ENCODE measurements around the gene AVEN.

The AVEN gene

DNA sequence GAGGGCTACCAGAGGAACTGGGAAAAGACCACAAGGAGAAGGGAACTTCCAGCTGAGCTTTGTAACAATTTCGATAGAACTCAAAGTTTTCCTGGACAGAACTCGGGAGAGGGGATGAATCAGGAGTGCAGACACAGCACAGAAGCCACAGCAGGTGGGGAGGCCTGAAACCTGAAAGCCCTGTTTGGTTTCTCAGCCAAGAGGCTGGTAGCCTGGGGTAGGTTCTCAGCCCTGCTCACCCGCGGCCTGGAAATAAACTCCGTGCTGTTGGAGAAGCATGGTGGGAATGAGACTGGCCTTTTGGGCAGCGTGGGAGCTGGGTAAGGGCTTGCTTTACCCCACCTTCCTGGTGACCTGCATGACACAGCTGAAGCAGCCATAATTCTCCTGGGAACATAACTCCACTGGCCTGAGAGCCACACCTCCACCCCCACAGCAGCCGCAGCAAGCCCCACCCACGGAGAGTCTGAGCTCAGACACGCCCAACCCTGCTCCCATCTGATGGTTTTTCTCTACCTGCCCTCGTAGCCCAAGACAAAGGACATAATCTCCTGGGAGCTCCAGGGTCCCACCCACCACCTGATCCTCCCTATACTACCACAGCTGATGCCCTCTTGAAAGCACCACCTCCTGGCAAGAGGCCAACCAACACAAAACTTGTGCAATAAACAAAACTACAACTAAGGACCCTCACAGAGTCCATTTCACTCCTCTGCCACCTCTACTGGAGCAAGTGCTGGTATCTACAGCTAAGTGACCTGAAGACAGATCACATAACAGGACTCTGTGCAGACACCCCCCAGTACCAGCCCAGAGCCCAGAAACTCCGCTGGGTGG, 123.2 kb downstream of the AVEN start:
- DNase-seq (ENCODE audit: low read depth in 2 of 2): no peak

DNA sequence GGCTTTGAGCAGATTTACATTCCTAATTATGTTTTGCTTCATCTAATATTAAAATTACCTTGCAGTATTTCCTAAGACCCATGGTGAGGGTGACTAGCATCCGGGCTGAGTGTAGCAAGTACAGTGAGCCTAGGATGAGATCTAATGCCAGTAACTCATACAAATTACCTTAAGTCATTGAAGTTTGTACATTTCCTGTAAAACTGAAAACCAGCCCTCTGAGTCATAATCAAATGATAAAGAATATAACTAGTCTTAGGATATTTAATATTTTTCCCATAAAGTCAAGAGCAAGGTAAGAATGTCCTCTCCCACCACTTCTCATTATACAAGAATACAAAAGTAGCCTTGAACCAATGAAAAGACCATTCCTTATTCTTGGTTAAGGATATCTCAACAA, 125.5 kb downstream of the AVEN start:
- no peak for DNase-seq (ENCODE audit: low read depth in 2 of 2)

DNA sequence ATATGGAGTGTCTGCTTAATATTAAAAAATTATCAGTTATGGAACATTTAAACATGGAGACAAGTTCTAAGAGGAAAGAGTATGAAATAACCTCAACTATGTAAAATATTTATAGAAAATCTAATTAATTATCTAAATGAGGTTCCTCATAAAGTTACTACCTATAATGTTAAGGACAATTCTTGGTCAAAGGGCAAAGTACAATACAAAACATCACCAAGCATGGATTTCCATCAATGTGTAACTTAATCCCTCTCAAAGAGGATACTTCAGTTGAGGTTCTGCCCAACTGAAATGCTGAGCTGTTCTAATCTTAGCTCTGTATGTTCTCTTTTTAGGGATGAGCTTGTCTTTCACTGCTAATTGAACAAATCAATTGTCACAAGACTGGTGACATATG, 126.7 kb downstream of the AVEN start:
- DNase-seq (ENCODE audit: low read depth in 2 of 2): no peak

DNA sequence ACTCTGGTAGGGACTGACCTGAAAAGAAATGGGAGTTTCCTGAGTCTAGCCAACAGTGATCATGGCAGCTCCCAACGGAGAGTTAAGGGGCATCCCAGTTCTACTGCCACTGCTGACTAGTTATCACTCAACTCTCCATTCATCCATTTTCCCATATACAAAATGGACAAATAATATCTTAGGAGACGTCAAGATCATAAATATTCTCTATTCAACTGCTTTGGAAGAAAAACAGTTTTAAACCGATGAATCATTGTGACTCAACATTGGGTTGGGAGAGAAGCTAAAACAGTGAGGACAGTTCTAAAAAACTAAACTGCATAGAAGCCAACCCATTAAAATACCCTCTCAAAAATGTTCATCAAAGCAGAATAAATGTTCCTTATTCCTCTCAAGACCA, 128.3 kb downstream of the AVEN start:
- no peak for DNase-seq (ENCODE audit: low read depth in 2 of 2)

DNA sequence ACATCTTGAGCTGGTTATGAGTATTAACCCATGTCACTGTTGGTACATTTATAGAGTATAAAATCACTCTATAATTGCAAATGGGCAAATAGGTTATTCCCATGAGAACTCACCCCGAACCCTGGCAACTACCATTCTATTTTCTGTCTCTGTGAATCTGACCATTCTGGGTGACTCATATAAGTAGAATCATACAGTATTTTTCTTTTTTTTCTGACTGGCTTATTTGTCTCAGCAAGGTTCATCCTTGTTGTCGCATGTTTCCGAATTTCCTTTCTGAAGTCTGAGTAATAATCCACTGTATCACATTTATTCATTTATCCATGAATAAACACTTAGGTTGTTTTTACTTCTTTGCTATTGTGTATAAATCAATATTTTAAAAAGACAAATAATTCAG, 130.6 kb downstream of the AVEN start:
- no peak for DNase-seq (ENCODE audit: low read depth in 2 of 2)

DNA sequence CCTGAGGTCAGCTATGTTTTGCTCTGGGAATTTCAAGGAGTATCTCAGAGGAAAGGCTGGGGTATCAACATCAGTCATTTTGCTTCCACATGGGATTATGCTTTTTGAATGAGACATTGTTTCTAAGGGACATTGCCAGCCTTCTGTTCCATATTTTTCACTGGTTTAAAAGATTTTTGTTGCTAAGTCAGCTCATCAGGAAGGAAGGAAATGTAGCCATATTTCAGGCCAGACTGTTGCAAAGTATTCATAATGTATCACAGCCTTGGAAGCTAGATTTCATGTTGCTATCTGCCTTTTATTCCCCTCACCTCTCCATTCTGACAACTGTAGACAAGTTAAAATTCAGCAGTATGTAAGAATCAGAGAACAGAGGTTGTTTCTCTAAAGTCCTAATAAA, 131.7 kb downstream of the AVEN start:
- DNase-seq (ENCODE audit: low read depth in 2 of 2): no peak

DNA sequence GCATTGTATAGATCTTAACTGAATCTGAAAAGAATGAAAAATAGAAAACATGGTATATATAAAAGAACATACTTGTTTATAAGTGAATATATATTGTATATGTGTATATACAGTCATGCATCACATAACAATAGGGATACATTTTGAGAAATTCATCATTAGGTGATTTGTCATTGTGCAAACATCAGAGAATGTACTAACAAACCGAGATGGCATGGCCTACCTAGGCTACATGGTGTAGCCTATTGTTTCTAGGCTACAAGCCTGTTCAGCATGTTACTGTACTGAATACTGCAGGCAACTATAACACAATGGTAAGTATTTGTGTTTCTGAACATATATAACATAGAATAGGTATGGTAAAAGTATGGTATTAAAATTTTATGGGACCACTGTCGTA, 135.3 kb downstream of the AVEN start:
- DNase-seq (ENCODE audit: low read depth in 2 of 2): no peak

DNA sequence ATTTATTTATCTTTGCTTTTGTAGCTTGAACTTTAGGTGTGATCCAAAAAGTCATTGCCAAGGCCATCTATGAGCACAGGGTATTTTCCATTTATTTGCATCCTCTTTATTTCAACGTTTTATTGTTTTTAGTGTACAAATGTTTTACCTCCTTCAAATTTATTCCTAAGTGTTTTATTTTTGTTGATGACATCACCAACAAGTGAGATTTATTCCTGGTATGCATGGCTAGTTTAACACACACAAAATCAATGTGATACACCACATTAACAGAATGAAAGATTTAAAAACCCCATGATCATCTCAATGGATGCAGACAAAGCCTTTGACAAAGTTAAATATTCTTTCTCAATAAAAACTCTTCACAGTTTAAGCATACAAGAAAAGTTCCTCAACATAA, 137.0 kb downstream of the AVEN start:
- no peak for DNase-seq (ENCODE audit: low read depth in 2 of 2)

DNA sequence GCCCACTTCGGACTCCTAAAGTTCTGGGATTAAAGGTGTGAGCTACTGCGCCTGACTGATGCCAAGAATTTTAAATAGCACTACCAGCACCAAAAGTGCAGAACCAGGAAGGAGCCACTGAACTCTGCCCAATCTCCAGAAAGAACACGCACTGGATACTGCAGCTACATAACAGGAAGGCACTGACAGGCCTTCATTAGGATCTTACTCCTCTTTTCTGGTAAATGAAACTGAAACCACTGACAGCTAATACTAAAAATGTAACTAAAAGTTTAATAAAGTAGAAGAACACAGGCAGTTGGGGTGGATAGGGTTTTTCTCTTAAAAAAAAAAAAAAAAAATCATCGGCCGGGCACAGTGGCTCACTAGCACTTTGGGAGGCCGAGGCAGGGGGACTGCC, 144.8 kb downstream of the AVEN start:
- no peak for DNase-seq (ENCODE audit: low read depth in 2 of 2)

DNA sequence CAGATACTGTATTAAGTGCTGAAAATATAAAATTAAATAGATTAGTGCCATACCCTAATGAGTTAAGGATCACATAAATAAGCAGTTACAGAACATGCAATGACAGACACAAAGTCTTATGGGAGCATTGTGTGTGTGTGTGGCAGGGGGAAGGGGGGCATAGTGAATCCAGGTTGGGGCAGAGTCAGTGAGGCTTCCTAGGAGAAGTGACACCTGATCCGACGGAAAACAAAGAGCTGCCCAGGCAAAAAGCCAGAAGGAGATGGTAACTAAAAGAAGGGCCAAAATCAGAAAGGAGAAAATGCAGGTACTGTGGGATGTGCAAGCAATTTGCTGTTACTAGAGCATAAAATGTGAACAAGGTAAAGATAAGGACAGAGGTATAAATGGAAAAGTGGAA, 150.8 kb downstream of the AVEN start:
- no peak for DNase-seq (ENCODE audit: low read depth in 2 of 2)

DNA sequence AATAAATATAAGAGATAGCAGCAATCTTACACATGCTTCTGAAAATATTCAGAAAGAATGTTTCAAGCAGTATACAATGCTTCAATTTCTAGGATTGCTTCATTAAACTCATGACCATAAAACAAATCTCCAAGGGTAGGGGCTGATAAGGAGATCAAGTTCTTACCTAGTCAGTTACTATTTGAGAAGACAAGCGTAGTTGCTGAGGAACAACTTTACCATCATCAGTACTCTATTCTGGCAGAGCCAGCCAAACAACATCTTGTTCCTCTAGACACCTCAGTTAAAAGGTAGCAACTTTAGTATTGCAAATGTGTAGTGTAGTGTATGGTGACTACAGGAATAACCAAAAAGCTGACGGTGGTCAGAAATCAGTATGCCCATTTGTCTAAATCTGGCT, 156.1 kb downstream of the AVEN start:
- DNase-seq (ENCODE audit: low read depth in 2 of 2): no peak

DNA sequence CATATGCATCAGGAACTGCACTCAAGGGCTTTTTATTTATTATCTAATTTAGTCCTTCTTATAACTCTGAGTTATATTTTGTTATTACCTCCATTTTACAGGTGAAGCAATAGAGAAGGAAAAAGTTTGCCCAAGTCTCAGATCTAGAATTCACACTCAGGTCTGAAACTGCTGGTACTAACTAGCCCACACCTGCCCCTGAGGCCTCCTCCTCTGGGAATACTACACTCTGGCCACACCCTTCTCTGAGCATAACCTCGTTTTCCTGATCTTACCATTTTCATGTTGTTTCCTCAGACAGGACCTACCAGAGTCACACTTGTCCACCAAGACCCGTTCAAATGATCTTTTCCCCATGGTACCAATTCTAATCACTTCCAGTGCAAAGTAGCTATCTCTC, 164.8 kb downstream of the AVEN start:
- DNase-seq (ENCODE audit: low read depth in 2 of 2): no peak

DNA sequence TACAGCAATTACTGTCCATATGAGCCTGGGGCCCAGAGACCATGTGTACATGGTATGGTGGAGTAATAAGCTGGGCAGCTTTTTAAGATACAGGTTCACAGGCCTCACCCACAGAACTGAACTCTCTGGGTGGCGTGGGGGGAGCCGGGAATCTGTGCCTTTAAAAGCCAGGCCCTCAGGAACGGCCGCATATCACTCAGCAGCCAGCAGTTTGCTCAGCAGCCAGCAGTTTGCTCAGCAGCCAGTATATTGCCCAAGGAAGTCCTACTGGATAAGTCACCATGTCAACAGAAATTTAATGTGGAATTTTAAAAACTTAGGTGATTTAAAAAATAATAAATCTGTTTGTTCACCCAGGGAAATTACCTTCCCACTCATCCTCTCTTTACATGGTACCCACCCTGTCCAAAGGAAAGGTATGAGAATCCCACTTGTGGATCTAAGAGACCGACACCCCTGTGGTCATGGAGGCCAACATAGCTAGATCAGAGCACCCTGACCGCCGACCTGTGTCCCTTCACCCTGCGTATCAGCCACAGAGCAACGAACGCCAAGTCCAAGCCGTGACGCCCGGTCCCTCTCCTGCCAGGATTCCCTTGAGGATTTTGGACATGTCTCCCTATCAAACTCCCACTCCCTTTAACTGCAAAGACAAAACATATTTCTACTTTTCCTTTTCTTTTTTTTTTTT, 166.4 kb downstream of the AVEN start:
- no peak for DNase-seq (ENCODE audit: low read depth in 2 of 2)

DNA sequence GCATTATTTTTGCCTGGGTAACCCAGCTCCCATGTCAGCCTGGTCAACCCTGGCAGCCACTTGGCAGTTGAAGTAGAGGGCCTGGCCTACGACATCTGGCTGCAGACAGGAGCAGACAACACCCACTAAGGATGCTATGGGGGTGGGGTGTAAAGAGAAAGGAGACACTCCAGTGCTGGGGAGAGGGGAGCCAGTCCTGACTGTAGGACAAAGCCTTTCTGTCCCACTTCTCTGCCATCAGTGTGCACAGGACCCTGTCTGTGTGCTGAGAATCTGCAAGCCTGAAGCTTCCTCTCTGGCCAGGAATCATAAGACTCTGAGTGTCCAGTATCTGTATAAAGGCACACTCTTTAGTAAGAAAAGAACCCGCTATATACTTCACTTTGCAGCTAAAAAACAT, 167.0 kb downstream of the AVEN start:
- no peak for DNase-seq (ENCODE audit: low read depth in 2 of 2)

DNA sequence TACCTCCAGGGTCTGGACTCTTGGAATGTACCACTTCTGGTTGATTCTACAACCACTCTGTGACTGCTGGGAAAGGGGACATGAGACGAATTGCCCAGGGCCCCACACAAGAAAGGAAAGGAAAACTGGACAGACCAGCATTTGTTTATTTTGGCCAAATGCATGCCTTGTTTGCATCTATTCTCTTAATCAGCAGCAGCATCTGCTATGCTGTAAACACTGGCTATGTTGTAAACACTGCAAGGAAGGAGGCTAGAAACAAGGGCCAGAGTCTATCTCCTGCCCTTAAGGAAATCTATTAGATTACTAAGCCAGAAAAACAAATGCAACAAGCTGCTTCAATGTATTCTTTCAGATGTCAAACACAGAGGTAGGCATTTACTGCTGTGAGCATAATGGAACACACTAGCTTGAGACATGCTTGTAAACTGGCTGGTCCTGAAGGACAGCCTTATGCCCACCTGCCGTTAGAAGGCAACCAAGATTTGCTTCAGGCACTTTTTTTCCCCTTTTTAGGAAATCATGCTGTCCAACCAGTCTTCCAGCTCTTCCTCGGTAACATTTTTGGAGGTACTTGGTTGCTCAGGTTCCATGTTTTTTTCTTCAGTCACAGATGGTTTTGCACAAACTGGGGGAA, 172.8 kb downstream of the AVEN start:
- DNase-seq (ENCODE audit: low read depth in 2 of 2): no peak

DNA sequence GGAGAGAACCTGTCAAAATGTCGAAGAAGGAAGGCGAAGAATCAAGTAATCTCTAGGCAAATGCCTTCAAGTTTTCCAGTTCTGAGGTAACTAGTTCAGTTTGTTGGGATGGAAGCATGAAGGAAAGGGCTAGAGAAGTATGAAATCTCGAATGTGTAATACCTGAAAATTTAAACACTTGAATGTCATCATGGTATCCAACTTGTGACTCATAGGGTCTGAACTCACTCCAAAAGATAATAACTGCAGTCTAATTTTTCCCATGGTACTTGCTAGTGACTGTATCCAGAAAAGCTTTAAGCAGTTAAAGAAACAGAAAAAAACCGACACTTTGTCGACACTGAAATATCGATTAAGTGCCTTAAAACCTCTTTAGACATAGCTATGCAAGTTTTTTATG, 173.6 kb downstream of the AVEN start:
- no peak for DNase-seq (ENCODE audit: low read depth in 2 of 2)

DNA sequence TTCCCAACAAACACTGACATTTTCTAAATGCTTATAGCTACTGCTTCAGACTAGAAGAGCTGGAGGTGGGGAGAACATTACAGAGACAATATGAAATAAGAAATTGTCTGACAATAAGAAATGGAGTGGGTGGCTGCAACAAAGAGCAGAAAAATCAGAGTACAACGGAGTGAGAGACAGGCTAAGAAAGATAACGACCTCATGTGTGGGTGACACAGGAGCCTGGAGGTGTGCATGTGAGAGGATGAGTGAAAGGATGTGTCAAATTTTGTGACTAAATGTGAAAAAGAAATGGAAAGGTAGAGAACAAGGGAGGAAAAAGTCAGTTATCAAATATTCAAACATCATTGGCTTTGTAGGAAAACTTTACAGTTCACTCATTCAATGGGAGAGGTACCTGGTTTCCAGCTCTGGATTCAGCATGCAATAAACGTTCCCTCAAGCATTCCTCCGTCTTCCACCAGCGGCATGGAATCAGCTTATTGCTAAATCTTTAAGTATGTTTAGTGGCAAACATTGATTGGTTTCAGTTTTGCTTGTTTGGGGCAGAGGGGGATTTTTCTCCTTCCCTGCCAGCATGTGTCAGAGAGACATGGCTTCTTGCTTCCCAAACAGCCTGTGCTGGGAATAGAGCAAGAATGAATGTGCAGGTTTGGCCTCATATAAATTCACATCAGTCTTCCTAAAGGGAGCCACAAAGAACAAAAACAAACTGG, 174.5 kb downstream of the AVEN start:
- DNase-seq (ENCODE audit: low read depth in 2 of 2): no peak

DNA sequence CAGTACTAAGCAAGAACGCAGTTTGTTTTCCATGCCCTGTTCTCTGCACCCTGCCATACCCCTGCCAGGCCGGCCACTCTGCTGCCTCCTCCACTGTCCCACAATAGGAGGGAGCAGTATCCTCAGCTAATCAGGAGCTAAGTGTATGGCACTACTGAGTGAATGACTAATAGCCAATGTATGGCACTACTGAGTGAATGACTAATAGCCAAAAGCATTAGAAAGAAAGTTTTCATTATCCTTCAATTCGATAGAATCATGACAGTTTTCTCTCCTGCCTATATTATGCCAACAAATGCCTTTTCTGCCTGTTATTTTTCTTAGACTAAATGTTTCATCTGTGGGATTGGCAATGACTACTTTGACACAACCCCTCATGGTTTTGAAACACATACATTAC, 178.2 kb downstream of the AVEN start:
- no peak for DNase-seq (ENCODE audit: low read depth in 2 of 2)

DNA sequence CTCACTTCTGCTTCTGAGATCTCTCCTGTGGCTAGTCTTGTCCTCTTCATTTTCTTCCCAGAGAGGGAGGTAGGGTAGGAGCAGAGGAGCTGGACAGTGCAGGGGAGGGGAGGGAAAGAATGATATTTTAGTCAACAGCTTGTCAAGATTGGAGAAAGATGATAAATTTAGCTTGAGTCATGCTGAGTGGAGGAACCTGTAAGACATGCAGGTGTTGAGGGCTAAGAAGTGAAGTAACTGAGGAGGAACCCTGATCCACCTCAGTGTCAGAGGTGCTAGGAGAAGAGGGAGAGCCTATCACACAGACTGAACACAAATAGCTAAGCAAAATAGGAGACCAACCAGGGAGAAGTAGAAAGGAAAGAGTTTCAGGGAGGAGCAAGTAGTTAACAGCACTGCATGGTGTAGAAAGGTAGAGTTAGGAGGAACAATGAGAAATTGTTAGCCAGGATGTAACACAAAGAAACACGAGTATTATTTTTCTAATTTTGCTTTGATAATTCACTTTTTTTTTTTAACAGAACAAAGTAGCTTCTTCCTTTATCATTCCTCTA, 178.9 kb downstream of the AVEN start:
- no peak for DNase-seq (ENCODE audit: low read depth in 2 of 2)

DNA sequence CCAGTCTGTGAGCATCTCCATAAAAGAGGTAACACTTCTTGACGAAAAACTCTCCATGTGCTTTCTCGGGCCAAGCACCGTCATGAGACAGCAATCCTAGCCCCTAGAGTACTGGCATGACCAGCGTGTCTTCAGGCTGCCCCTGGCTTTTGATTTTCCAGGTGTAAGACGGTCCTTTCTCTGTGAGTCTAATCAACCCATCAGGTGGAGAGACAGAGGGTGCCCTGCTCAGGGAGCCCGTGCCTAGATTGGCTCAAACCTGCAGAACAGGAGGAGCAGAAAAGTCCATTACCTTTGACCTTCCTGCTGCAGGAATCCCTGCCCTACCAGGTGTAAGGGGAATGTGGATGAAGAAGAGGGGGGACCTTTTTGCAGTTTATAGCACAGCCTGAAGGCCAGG, 180.2 kb downstream of the AVEN start:
- no peak for DNase-seq (ENCODE audit: low read depth in 2 of 2)

DNA sequence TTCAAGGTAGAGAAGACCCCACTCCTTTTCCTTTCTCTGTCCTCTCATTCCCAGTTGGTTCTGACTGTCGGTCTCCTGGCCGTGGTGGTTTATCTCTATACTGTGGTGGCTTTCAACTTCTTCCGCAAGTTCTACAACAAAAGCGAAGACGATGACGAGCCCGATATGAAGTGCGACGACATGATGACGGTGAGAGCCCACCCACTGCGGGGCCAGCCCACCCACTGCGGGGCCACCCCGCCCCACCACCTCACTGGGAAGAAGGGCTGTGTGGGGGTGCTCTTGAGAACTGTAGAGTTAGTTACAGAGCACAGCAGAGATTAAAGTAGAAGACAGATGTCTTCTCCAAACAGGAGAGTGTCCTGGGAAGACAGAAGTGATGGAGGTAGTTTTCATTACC, 181.3 kb downstream of the AVEN start:
- no peak for DNase-seq (ENCODE audit: low read depth in 2 of 2)

DNA sequence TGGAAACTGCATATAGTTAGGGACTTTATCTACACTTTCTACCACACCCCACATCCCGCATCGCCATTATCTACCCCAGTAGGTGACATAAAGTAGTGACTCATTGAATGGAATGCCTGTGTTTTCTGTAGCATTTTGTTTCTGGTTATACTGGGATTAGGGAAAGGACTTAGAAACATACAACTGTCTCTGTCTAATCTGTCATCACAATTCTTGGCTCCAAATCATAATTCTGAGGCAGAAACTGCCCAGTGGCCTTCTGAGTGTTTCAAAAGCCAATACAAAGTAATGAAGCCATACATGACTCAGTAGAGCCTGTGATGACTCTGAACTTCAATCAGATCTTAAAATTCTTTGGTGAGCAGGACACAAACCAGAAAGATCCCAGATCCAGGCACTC, 186.4 kb downstream of the AVEN start:
- DNase-seq (ENCODE audit: low read depth in 2 of 2): no peak

All from stimulated activated CD8-positive, alpha-beta memory T cell treated with anti-CD3 and anti-CD28 coated beads, Interleukin-7, amount 100 ng/mL, for 1 hour (primary cell).